Suprapubic skin (tissue), 4 donors: ENCODE measurements around the gene SERTM1. TPM values are rescaled to one million over a fixed set of nuclear protein-coding genes. Genes with fewer than 3 reads are reported as not detected.

Source experiments
- DNase-seq, 2 donors: peaks; one replicate each; pipeline ENCODE4 v3.0.0-alpha.2; 2019; ENCODE audit warnings: low spot score in 2 of 2
- H3K27ac ChIP-seq: fragments of 200-600 bp; sonication (generic); one replicate; pipeline ENCODE4 v1.5.1; 2019
- H3K27me3 ChIP-seq: fragments of 200-600 bp; sonication (generic); one replicate; pipeline ENCODE4 v1.5.1; 2019
- H3K36me3 ChIP-seq: fragments of 200-600 bp; sonication (generic); one replicate; pipeline ENCODE4 v1.5.1; 2019
- H3K4me1 ChIP-seq: fragments of 200-600 bp; sonication (generic); one replicate; pipeline ENCODE4 v1.5.1; 2019
- H3K4me3 ChIP-seq: fragments of 200-600 bp; sonication (generic); one replicate; pipeline ENCODE4 v1.5.1; 2019; ENCODE audit warnings: mild to moderate bottlenecking
- H3K9me3 ChIP-seq: fragments of 200-600 bp; sonication (generic); one replicate; pipeline ENCODE4 v1.5.1; 2019
- EP300 ChIP-seq: sonication (generic); formaldehyde crosslinking; IDR thresholded peaks from one replicate; pipeline ENCODE4 v1.6.1; 2017; ENCODE audit warnings: antibody characterized with exemption
- POLR2A ChIP-seq, 2 donors: fragments of 450-650 bp; IDR thresholded peaks; one replicate each; pipeline ENCODE4 v1.6.1; 2017; ENCODE audit warnings: antibody characterized with exemption in 2 of 2, mild to moderate bottlenecking in 2 of 2, moderate library complexity in 2 of 2
- POLR2AphosphoS5 ChIP-seq, 3 donors: sonication (generic); formaldehyde crosslinking; IDR thresholded peaks; one replicate each; pipeline ENCODE4 v1.6.1; 2017; ENCODE audit warnings: antibody characterized with exemption in 3 of 3
- WGBS: methylation state at CpG from one replicate; pipeline ENCODE4 v1.1.5; 2018; 5-methylcytosine and 5-hydroxymethylcytosine counted together
- total RNA-seq, 4 donors: library from RNA; depleted of rRNA; stranded (reverse); fragments of >200 nt; gene quantifications; one replicate each; pipeline ENCODE4 v1.1.0, GENCODE V29; 2016
- TF ChIP-seq, protein P1 (sequence below), 2 donors: fragments of 200-600 bp in 1 of 2; fragments of 450-650 bp in 1 of 2; sonication (generic) in 1 of 2; IDR thresholded peaks; one replicate each; pipeline ENCODE4 v1.5.1; 2016 to 2019; ENCODE audit warnings: antibody characterized with exemption in 2 of 2, mild to moderate bottlenecking in 1 of 2, moderate library complexity in 1 of 2

The SERTM1 gene
- total RNA-seq, result not detected

- TF ChIP-seq POLR2A (IDR thresholded peaks at IDR 0.05), result no peak
- TF ChIP-seq, protein P1, sequence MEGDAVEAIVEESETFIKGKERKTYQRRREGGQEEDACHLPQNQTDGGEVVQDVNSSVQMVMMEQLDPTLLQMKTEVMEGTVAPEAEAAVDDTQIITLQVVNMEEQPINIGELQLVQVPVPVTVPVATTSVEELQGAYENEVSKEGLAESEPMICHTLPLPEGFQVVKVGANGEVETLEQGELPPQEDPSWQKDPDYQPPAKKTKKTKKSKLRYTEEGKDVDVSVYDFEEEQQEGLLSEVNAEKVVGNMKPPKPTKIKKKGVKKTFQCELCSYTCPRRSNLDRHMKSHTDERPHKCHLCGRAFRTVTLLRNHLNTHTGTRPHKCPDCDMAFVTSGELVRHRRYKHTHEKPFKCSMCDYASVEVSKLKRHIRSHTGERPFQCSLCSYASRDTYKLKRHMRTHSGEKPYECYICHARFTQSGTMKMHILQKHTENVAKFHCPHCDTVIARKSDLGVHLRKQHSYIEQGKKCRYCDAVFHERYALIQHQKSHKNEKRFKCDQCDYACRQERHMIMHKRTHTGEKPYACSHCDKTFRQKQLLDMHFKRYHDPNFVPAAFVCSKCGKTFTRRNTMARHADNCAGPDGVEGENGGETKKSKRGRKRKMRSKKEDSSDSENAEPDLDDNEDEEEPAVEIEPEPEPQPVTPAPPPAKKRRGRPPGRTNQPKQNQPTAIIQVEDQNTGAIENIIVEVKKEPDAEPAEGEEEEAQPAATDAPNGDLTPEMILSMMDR (IDR thresholded peaks at IDR 0.05), result no peak
- TF ChIP-seq EP300, result no peak
- no peak for TF ChIP-seq POLR2AphosphoS5 (IDR thresholded peaks at IDR 0.05)
- H3K4me3 ChIP-seq, result peak within 1 kb of the TSS; percentile 40
- H3K4me1 ChIP-seq, result peaks cover 11% of the 10 kb centered on the region
- H3K27me3 ChIP-seq, result peaks cover 37% of the 10 kb centered on the region
- DNase-seq, result peak in 1 of 2 donors; percentile 63
- no peaks in the 10 kb centered on the region for H3K9me3 ChIP-seq
- no peak within 1 kb of the TSS for H3K27ac ChIP-seq
- 0% methylated on average over 7 of the region's 56 CpGs for WGBS
- no peaks in the 10 kb centered on the region for H3K36me3 ChIP-seq
These were observed at the start of gene SERTM1 for GRCh38 chr13:36673838-36674326. Gene SERTM1 (plus strand): TSS chr13:36674020. CDS start chr13:36695079, 21,059 bp downstream.

DNA sequence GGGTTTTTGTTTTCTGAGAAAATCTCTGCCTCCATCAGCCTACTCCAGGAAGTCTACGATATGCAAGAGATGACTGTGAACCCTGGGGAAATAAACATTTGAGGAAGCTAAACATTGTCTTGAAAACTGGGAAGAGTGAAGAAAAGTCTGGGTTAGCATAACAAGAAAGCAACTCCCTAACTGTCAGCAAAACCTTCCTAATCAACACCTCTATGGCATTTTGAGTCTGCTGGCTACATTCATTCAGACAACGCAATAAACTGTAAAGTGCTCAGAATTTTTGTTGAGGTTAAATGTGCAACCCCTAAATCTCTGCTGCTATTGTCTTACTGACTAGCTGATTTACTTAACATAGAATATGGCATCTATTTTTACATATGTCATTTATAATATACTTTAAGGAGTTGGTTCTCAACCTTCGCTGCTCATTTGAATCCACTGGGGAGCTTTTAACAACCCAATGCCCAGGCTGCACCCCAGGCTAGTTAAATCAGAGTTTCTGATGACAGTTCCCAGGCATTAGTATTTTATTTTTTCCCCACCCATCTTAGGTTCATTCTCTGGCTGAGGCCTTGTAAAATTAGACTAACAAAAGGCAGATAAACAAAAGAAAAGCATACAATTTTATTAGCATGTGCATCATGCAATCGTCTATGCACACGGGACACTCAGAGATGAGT lies 45.3 kb upstream of the SERTM1 start:
- no peak for DNase-seq
- Histone ChIP-seq H3K36me3 (no peaks in the 10 kb centered on the region), H3K4me1 (peaks cover 3% of the 10 kb centered on the region), H3K27me3 (no peaks in the 10 kb centered on the region), H3K9me3 (no peaks in the 10 kb centered on the region), H3K27ac (no peak overlapping the region), H3K4me3 (no peak overlapping the region)
- TF ChIP-seq, protein P1 (IDR thresholded peaks at IDR 0.05), result no peak
- TF ChIP-seq POLR2AphosphoS5 (IDR thresholded peaks at IDR 0.05), result no peak
- TF ChIP-seq EP300, result no peak
- no peak for TF ChIP-seq POLR2A (IDR thresholded peaks at IDR 0.05)
- WGBS, result 64% methylated on average over 5 of the region's 5 CpGs

DNA sequence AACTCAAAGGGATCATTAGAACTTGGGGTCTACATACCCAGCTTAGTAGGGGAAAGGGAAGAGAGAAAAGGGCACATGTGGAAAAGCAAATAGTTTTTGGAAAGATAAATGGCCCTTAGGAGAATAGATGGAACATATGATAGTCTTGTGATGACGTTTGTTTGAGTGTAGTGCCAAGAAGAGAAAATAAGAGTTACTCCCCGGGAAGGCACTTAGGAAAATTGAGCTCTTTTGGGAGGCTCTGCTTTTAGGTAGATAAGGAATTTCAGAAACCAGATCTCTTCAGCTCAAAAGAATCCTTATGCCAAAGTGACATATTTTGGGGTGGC lies 44.8 kb upstream of the SERTM1 start:
- TF ChIP-seq, protein P1 (IDR thresholded peaks at IDR 0.05), result no peak
- TF ChIP-seq EP300, result no peak
- TF ChIP-seq POLR2AphosphoS5 (IDR thresholded peaks at IDR 0.05), result no peak
- no peak for TF ChIP-seq POLR2A (IDR thresholded peaks at IDR 0.05)
- H3K4me3 ChIP-seq, result no peak overlapping the region

GRCh38 chr13:36630181-36630803 lies 43.5 kb upstream of the SERTM1 start:
- H3K27me3 ChIP-seq, result no peaks in the 10 kb centered on the region
- H3K4me3 ChIP-seq, result no peak overlapping the region
- H3K9me3 ChIP-seq, result no peaks in the 10 kb centered on the region
- no peak for DNase-seq
- peaks cover 3% of the 10 kb centered on the region for H3K4me1 ChIP-seq
- TF ChIP-seq POLR2A (IDR thresholded peaks at IDR 0.05) (no peak), POLR2AphosphoS5 (IDR thresholded peaks at IDR 0.05) (no peak), EP300 (no peak)
- TF ChIP-seq, protein P1 (IDR thresholded peaks at IDR 0.05), result no peak
- H3K36me3 ChIP-seq, result no peaks in the 10 kb centered on the region
- WGBS, result 96% methylated on average over 2 of the region's 2 CpGs
- no peak overlapping the region for H3K27ac ChIP-seq

More for the DNA sequence above, 44.8 kb upstream of the SERTM1 start:
- Histone ChIP-seq H3K4me1 (peaks cover 3% of the 10 kb centered on the region), H3K9me3 (no peaks in the 10 kb centered on the region), H3K27me3 (no peaks in the 10 kb centered on the region), H3K36me3 (no peaks in the 10 kb centered on the region), H3K27ac (no peak overlapping the region)
- no peak for DNase-seq
- 26% methylated on average over 2 of the region's 2 CpGs for WGBS

GRCh38 chr13:36639610-36640009 lies 34.2 kb upstream of the SERTM1 start:
- TF ChIP-seq, protein P1 (IDR thresholded peaks at IDR 0.05), result no peak
- TF ChIP-seq POLR2A (IDR thresholded peaks at IDR 0.05) (no peak), POLR2AphosphoS5 (IDR thresholded peaks at IDR 0.05) (no peak), EP300 (no peak)
- Histone ChIP-seq H3K36me3 (no peaks in the 10 kb centered on the region), H3K4me3 (no peak overlapping the region), H3K9me3 (no peaks in the 10 kb centered on the region), H3K27me3 (no peaks in the 10 kb centered on the region), H3K4me1 (no peaks in the 10 kb centered on the region), H3K27ac (no peak overlapping the region)
- no peak for DNase-seq
- WGBS, result 46% methylated on average over 1 of the region's 1 CpG
